HG02852 (cell line): ENCODE results near the gene HGD.
"Not testable (repeated sequence)": the region's sequence is repeated elsewhere in the genome, so short reads cannot be mapped to it uniquely, and the experiment has no call there.

Source experiments
- ATAC-seq: cut with Tn5 transposase; IDR thresholded peaks from one replicate; pipeline ENCODE4 v1.9.1; 2021; ENCODE audit warnings: mild to moderate bottlenecking, moderate library complexity; ENCODE audit not compliant: unreplicated experiment

HGD gene

DNA sequence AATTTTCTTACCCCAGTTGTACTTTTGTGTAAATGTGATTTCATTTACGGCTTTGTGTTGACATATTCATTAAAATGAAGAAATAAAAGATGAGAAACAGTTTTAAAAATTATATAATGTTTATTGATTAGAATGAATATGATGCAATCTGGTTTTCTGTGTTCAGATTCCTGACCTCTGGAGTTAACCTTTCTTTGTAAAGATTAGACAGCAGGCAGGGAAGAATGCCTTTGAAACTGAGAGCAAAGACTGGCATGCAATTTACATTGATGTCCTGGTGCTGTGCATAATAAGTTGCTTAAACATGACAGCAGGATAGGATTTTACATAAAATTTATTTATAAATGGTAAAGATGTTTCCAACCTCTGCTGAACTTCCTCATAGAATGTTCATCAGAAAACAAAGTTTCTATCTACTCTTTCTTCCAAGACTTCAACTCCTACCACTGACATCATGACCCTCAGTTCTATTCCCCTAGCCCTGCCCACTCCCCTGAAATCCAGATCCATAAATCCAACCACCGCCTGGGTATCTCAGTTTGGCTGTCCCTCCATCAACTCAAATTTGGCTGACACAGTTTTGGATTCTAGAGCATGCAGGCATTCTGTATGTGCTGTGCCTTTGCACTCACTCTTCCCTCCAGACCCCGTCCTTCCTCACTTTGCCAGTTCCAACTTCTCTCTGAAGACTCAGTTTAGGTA is 1.7 kb downstream of the HGD start:
- ATAC-seq, result no peak

DNA sequence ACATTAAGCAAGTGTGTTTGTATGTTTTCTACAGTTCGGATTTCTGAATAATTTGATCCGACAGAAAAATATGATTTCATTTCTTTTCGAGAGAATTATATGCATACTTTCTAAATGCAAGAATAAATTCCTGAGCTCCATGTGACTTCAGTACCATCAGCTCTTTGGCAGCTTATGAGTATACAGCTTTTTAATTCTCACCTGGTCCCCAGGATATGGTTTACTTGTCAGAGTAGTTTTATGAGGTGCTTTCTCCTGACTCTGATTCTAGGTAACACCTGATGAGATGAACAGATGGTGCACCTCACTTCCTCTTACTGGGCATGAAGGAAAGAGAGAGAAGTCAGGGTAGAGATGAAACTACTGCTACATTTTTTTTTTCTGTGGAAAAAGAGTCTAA is 3.1 kb downstream of the HGD start:
- no peak for ATAC-seq

DNA sequence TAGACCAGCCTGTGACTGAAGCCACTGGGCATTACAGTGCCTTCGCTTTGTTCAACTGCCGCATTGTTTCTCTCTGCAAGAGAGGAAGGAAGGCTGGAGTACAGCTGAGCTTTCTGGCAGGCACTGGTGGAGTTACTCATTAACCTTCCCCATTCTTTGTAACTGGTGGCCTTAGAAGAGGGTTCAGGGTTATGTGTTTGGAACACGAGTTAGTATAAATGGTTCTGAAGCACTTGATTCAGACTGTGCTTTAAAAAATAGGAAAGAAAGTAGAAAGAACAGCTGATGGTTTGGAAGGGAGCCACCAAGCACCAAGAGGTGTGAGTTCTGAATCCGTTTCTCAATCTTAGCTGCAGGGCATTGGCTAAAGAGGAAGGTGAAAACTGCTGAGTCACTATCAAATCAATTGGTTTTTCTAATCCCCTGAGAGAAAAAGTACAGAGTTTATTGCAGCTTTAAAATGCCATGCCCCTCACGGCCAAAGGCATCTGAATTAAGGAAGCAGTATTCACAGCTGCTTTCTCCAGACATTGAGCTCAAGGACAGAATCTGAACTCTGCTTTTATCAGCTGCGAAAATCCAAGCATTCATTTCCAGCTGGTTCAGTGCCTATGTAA is 3.6 kb downstream of the HGD start:
- peak; percentile 81 for ATAC-seq

DNA sequence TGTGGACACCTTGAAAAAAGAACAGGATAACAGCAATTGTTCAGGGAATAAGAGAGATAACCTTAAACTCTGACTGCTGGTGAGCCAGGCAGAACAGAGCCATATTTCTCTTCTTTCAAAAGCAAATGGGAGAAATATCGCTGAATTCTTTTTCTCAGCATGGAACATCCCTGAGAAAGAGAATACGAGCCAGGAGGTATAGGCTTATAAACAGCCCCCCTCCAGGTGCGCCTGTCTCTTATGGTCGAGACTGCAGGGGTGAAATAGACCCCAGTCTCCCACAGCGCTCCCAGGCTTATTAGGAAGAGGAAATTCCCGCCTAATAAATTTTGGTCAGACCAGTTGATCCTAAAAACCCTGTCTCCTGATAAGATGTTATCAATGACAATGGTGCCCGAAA is 4.8 kb downstream of the HGD start:
- ATAC-seq, result not testable (repeated sequence)

DNA sequence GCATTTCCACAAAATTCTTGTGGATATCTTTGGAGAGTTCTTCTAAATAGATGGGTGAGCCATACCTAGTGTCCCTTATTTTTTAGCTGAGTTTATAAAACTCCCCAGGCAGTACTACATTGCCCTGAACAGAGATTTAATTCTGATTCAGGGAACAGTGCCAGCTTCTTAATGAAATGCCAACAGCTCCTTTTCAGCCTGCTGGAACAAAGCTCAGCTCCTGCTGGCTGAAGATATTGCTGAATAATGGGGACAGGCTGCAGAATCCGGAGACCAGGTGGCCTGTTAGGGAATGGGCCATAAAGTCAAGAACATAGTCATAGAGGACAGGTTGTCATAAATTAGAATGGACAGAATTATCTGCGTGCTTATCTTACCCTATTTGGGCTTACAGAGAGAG is 8.9 kb downstream of the HGD start:
- ATAC-seq, result no peak

DNA sequence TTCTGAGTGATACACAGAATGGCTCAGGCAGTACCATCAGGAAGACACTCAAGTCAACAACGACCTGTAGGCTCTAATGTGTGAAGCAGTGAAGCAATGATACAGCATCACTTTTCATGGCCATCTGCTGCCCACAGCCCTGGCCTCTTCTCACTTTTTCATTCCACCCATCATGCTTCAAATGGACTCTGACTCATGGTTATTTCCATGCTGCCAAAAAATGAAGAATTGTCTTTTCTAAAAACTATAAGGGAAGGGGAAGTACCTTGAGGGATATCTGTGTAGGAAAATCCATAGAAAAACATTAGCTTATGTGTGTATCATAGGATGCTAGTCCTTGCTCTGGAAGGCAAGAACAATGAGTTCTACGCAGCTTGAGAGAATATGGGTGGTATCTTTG is 11.5 kb downstream of the HGD start:
- no peak for ATAC-seq

DNA sequence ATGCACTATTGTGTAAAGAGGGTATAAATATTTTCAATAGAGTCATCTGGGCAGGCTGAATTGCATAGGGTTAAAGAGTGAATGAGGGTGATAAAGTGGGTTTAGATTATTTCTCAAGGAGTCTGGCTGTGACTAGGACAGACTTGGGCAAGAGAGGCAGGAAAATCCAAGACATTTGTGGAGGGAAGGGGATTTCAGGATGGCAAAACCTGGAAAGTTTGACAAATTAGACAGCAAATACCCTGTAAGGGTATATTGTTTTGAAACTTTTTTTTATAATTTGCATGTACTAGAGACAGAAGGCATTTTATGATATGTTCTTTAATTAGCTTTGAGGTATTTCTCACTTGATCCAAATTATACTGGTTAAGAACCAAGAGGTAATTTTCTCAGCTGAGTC is 17.1 kb downstream of the HGD start:
- ATAC-seq, result no peak

DNA sequence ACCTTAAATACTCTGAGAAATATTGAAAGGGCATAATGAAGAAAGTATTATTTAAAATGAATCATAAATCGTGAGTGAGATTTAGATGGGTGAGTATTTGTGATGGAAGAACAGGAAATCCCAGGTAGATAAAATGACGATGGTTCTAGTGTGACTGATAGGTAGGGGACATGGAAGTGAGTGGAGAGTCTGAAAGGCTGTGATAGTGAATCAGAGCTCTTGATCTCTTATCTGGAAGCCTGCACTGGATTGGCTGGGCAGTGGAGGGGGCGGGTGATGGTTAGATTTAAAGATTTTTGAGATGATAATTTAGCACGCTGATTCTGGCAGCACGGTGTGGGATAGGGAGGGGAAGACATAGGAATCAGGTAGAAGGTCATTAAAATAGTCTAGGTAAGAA is 20.1 kb downstream of the HGD start:
- no peak for ATAC-seq

DNA sequence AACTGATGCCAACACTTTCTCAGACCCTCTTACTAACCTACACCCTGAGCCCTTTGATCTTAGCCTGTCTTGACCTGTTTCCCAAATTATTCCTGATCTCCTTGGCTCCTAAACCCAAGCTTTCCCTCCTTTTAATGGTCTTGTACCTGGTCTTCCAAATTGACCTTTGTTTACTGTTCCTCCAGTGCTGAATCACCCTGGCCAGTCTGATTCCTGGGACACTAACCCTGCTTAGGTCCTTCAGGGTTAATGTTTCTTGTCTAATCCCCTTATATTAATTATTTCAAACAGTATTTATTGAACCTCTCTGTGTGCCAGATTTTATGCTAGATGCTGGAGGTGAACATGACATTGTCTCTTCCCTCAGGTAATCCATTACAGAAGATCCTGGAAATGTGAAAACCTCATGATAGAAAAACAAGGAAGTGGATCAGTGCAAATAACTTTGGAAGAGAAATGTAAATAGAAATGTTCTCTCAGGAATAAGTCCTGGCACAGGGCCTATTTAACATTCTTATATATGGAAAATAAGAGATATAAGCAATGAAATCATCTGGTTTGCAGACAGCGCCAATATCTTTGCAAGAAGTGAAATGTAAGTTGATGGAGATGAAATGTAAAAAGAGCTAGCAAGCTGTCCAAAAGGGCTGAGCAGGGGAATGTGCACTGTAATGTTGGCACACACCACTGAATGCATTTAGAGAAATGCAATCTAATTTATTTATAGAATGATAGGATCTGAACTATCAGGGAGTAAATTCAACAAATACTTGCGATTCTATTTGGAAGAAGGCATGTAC is 20.7 kb downstream of the HGD start:
- ATAC-seq, result no peak

DNA sequence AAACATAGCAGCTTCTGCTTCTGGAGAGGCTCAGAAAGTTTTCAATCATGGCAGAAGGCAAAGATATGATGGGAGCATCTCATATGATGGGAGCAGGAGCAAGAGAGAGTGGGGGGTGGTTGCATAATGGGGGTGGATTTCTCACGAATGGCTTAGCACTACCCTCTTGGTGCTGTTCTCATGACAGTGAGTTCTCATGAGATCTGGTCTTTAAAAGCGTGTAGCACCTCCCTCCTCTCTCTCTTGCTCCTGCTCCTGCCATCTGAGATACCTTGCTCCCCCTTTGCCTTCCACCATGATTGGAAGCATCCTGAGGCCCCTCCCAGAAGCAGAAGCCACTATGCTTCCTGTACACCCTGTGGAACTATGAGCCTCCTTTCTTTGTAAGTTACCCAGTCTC is 22.2 kb downstream of the HGD start:
- no peak for ATAC-seq

DNA sequence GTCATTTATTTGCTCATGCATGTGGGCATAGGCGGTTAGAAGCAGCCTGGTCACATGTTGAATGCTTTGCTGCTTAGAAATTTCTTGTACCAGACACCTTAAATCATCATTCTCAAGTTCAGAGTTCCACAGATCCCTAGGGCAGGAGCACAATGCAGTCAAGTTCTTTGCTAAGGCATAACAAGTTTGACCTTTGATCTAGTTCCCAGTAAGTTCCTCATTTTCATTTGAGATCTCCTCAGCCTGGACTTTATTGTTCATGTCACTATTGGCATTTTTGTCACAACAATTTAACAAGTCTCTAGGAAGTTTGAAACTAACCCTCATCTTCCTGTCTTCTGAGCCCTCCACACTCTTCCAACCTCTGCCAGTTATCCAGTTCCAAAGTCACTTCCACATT is 22.8 kb downstream of the HGD start:
- no peak for ATAC-seq

DNA sequence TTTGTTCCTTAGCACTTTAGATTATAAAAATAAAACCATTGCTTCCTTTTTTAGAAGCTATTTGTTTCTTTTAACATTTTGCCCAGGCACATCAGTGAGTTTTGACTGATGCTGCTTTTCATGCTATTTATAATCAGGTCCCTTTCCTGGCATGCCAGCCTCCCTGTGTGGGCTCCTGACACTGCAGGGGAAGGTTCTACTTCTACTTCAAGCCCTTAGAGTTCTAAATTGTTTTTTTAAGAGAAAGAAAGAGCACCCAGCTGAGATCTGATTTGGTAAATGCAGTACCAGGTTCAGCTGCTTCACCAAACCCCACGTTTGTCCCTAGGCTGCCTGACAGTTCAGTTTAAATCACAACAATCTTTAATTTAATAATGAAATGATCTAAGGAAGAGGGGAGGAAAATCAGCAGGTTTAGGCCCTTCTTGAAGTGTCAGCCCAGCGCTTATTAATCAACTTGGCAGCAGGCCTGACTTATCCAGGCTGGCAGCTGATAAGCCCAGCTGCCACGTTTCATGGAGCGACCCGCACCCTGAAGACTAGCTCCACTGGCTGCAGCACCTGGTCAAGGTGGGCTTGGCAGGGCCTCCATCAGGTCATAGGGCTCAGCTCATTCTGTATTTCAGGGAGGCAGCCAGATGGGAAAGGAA is 29.0 kb downstream of the HGD start:
- ATAC-seq, result no peak

DNA sequence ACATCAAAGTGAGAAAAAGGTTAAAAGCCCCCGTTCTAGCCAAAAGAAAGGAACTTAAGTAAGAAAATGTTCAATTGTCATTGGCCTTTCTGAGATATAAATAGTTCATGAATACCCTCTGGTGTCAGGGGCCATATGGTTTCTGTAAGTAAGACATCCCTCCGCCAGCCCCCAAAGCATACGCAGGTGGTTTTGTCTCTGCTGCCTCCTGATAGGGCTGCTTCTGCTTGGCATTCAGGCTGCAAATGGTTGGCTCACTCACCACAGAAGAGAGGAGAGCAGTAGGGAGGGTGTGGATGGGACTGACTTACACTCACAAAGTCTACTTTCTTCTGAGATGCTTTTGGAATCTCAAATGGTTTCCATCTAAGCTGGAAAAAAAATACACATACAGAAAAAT is 29.8 kb downstream of the HGD start:
- ATAC-seq, result no peak

DNA sequence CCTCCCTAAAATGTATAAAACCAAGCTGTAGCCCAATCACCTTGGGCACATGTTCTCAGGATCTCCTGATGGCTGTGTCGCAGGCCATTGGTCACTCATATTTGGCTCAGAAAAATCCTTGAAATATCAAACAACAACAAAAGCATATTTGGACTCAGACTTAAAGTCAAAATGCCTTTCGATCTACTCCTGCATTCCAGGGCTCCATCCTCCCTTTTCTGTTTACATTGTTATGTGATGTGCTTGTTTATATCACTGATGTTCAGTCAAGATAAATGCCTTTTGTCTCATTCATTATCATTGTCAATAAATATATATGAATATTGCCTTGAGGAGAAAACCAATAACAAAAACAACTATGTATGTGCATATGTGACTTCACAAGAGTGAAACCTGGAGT is 31.7 kb downstream of the HGD start:
- no peak for ATAC-seq

DNA sequence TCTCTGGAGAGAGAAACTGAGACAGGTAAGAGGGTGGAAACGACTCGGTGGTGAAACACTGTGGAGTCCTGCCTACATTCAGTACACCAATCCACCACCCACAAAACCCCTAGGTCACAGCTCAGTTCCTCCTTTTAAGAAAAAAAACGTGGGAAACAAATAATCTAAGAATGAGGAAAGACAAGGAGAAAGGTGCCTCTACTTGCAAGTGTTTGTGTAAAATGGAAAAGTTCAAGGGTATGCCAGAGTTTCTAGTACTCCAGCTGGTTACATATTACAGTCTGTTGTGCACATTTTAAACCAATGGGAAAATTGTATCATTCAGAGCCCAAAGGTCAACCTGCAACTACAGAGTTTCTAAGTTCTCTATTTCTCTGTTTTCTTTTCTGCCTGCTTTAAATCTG is 32.2 kb downstream of the HGD start:
- no peak for ATAC-seq

DNA sequence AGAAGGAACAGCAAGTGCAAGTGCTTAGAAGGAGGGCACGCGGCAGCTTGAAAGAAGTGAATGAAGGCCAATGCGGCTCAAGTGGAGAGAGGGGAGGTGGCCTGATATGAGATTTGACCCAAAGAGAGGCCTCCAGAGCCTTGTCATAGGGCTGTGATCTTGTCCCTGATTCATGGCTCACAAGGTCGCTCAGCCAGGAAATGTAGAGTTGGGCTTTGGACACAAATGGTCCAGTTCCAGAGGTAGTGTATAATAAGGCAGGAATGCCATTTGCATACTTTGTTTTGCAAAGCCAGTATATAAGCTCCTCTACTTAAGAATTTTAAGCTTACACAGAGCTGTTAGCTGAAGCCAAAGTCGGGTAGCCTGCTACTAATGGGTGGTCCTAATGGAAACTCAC is 33.7 kb downstream of the HGD start:
- no peak for ATAC-seq

DNA sequence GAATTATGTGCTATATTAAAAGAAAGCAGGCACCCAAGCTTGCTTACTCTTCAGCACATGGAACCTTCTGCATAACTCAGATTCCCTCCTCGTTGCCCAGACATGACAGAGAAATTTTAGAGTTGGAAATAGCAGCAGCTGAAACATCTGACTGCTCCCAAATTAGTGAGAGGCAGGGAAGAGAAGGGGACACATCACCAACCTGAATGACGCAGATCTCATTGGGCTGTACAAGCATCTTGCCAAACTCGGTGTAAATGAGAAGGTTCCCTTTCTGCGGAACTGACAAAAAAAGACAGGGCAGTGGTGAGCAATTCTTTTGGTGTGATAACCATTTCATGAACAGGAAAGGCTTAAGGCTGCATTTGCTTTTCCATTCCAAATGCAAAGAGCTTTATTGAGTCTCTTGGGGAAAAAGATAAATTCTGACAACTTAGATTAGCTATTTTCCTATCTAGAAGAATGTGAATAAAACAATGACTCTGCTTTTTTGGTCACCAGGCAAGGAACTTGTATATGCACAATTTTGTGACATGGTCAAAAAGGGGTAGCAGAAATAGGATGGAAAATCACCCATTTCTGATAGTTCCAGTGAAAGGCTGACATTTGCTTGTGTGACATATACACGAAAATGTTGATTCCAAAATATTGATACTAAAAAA is 35.1 kb downstream of the HGD start:
- ATAC-seq, result no peak

DNA sequence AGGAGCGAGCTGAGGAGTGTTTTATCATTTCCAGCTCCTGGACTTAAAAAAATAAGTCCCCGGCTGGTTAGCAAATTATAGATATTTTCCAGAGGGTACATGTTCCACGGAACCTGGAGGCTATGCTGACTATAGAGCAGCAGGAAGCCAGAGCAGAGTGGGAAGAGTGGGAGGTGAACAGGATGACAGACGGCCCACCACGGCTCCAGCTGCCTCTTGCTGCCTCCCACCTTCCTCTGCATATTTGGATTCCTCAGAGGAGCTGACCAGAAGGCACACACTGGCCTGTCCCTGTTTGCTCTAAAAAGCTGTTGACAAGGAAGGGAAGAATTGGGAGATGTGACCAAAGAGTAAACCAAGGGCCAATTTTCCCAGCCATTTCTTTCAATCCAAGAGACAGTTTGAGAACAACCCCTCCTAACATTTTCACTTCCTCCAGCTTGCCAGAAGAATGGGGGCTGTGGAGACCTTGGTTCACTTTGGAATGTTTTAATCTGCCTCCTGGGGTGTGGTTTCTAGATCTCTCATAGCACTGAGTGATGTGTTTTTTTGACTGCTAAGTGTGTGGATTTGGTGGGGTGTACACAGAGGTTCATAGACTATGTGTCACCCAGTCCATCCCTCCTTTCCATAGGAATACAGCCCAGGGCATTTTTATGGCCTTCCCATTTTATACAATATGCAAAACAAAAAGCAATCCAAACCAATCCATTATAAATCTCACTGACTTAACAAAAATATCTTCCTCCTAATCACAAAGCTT is 36.8 kb downstream of the HGD start:
- ATAC-seq, result no peak

DNA sequence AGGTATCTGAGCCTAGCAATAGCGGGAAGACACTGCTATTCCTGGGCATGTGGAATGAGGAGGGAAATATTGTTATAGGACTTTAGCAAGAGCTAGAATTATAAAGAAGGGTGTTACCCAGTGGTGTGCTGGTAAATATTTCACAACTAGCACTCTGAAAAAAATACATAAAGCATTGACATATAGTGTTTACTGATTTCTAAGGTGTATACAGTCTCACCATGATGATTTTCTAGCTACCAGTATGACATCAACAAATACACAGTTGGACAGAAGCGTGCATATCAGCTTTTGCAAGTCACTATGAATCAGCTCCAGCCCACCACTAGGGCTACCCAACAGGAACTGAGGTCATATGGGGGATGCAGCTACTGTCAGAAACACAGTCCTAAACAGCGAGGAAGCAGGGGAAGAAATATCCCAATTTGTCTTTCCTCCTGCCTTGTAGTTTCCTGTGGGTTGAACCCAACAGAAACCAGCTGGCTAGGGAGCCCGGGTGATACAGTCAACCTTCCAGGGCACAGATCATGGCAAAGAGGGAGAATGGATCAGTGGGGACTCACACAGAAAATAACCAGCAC is 39.6 kb downstream of the HGD start:
- ATAC-seq, result no peak

DNA sequence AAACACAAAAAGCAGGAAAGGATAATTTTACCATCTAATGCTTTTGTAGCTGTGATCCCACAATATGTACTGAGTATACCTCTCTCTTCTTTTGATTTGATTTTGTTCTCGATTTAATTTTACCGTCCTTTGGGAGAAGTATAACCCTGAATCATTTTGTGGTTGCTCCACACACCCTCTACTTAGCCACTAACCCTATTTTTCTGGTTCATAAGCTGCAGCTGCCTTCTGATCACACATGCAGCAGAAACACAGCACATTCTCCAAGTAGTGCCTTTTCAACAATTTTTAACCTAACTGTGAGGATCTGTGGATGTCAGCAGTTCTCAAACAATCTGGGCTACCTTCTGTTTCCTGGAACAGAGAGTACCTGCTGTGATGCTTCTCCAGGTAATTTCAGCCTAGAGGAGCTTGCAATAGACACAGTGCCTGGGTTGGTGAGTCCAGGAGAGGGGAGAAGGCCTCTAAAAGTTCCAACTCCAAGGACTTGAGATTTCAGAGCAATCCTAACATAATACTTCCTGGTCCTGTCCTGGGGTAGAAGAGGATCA is 40.3 kb downstream of the HGD start:
- ATAC-seq, result no peak
